HepG2 (cell line): Measurements from ENCODE around the gene ZNF816. TPM values are rescaled to one million over a fixed set of nuclear protein-coding genes. Genes with fewer than 3 reads are reported as not detected.
A peak's percentile ranks its signal among the peaks of the same experiment; 100 is the strongest.

Experiments used
- AKNA ChIP-seq: sonication (generic); formaldehyde crosslinking; IDR thresholded peaks from 2 replicates; pipeline ENCODE4 v1.4.0; 2020; ENCODE audit warnings: missing genetic modification reagents, borderline replicate concordance
- KMT2A ChIP-seq: sonication (generic); formaldehyde crosslinking; IDR thresholded peaks from 2 replicates; pipeline ENCODE4 v1.4.0; 2020; ENCODE audit warnings: missing genetic modification reagents
- MXD1 ChIP-seq: sonication (generic); formaldehyde crosslinking; IDR thresholded peaks from 2 replicates; pipeline ENCODE4 v1.4.0; 2020; ENCODE audit warnings: mild to moderate bottlenecking, missing genetic modification reagents
- NR0B2 ChIP-seq: sonication (generic); formaldehyde crosslinking; IDR thresholded peaks from 2 replicates; pipeline ENCODE4 v1.4.0; 2020; ENCODE audit warnings: mild to moderate bottlenecking, missing genetic modification reagents
- POLR2A ChIP-seq, 2 experiments: IDR thresholded peaks; 2 replicates each; pipeline ENCODE4 v1.6.1; 2011; ENCODE audit warnings: low read depth in 2 of 2, low read length in 2 of 2, mild to moderate bottlenecking in 1 of 2, moderate library complexity in 1 of 2; ENCODE audit not compliant: insufficient read depth in 1 of 2
- RARA ChIP-seq: IDR thresholded peaks from 2 replicates; pipeline ENCODE4 v1.6.1; 2016; ENCODE audit warnings: missing genetic modification reagents, missing compliant biosample characterization
- RXRB ChIP-seq: IDR thresholded peaks from 2 replicates; pipeline ENCODE4 v1.6.1; 2016; ENCODE audit warnings: borderline replicate concordance, missing genetic modification reagents, missing compliant biosample characterization
- ZNF318 ChIP-seq: sonication (generic); formaldehyde crosslinking; IDR thresholded peaks from 2 replicates; pipeline ENCODE4 v1.4.0; 2020; ENCODE audit warnings: mild to moderate bottlenecking, missing genetic modification reagents
- ZNF564 ChIP-seq: sonication (generic); formaldehyde crosslinking; IDR thresholded peaks from 2 replicates; pipeline ENCODE4 v1.8.1; 2023; ENCODE audit warnings: mild to moderate bottlenecking, missing genetic modification reagents
- ZNF605 ChIP-seq: sonication (generic); formaldehyde crosslinking; IDR thresholded peaks from 2 replicates; pipeline ENCODE4 v1.8.0; 2022; ENCODE audit warnings: mild to moderate bottlenecking, missing genetic modification reagents
- ZNF770 ChIP-seq: sonication (generic); formaldehyde crosslinking; IDR thresholded peaks from 2 replicates; pipeline ENCODE4 v1.5.0; 2020; ENCODE audit warnings: mild to moderate bottlenecking, missing genetic modification reagents
- polyA plus RNA-seq, 8 experiments: library from polyadenylated mRNA; depleted of rRNA in 3 of 8; stranded (reverse) in 7 of 8; unstranded in 1 of 8; fragments of >200 nt; fragmentation: Illumina TruSeq in 4 of 8; extraction: Trizol in 4 of 8; gene quantifications; 2 replicates each; pipeline versions ENCODE4 v1.2.1 to v1.2.3, GENCODE V29; 2011 to 2016; ENCODE audit warnings: low read depth in 4 of 8, missing spikeins in 1 of 8, mixed read lengths in 1 of 8; ENCODE audit not compliant: insufficient read depth in 1 of 8
- total RNA-seq, 5 experiments: library from RNA; depleted of rRNA; stranded (reverse); fragments of >200 nt; fragmentation: Illumina TruSeq; extraction: Trizol; gene quantifications; 2 replicates each; pipeline ENCODE4 v1.2.3, GENCODE V29; 2016; ENCODE audit warnings: low read depth in 1 of 5

Gene ZNF816
- total and polyA plus RNA-seq, 2 of the 13 experiments (the other 11 are each of a cell fraction or from before 2014, with no cell fraction given): 5.2 to 14.1 TPM

GRCh38 chr19:52962394-52963246, at the start of gene ZNF816 (continued):
- TF ChIP-seq ZNF318 (CRISPR knock-in tag) (no peak), KMT2A (CRISPR knock-in tag) (peak; percentile 64; the same call in 1 of the 2 replicates), ZNF564 (CRISPR knock-in tag) (0 out of 2 replicates have a peak, but pooled peaks have one; percentile 36), ZNF770 (CRISPR knock-in tag) (0 out of 2 replicates have a peak, but pooled peaks have one; percentile 21), RARA (CRISPR knock-in tag) (0 out of 2 replicates have a peak, but pooled peaks have one; percentile 13), ZNF605 (CRISPR knock-in tag) (peak; percentile 51; the same call in 1 of the 2 replicates), POLR2A (IDR thresholded peaks at IDR 0.05; ENCODE audit: insufficient read depth in 1 of 2, low read depth in 2 of 2, low read length in 2 of 2) (peak; percentile 70 to 80), MXD1 (CRISPR knock-in tag) (peak; percentile 69; the same call in 1 of the 2 replicates), NR0B2 (no peak), AKNA (CRISPR knock-in tag) (peak; percentile 43; the same call in 1 of the 2 replicates), RXRB (CRISPR knock-in tag) (0 out of 2 replicates have a peak, but pooled peaks have one; percentile 6)
